C4-2B (cell line): ENCODE data around the gene TLCD3A.

ENCODE experiments used
- ZFX ChIP-seq: fragments of 450-650 bp; IDR thresholded peaks from 2 replicates; pipeline ENCODE4 v1.6.1; 2017
- TF ChIP-seq, protein P1 (sequence below): fragments of 450-650 bp; conservative IDR thresholded peaks from 2 replicates; pipeline ENCODE4 v1.5.1; 2017; ENCODE audit warnings: mild to moderate bottlenecking

DNA sequence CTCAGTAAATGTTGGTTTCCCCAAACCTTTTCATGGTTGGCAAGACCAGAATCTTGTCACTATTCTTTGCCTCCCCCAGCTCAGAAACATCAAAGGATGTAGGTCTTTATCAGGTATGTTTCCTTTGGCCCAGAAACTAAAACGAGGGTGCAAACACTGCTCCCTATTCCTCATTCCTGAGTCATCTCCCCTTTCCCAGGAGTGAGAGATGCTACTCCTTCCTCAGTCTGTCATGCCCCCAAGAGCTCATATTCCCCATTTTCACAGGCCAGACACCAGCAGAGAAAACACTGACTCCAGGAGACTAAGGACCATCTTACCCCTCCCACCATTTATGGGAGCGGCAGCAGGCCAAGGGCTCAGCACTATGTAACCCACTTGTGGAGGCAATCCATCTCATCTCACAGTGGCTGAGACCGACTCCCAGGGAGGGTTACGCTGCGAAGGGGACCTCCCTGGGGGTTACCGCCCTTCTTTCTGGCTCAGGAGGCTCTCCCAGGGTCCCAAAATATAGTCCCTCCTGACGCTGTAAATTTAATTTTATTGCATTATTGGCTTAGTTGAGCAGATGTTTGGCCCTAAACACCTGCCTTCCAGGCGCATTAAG, 18.1 kb downstream of the TLCD3A start:
- TF ChIP-seq, protein P1, sequence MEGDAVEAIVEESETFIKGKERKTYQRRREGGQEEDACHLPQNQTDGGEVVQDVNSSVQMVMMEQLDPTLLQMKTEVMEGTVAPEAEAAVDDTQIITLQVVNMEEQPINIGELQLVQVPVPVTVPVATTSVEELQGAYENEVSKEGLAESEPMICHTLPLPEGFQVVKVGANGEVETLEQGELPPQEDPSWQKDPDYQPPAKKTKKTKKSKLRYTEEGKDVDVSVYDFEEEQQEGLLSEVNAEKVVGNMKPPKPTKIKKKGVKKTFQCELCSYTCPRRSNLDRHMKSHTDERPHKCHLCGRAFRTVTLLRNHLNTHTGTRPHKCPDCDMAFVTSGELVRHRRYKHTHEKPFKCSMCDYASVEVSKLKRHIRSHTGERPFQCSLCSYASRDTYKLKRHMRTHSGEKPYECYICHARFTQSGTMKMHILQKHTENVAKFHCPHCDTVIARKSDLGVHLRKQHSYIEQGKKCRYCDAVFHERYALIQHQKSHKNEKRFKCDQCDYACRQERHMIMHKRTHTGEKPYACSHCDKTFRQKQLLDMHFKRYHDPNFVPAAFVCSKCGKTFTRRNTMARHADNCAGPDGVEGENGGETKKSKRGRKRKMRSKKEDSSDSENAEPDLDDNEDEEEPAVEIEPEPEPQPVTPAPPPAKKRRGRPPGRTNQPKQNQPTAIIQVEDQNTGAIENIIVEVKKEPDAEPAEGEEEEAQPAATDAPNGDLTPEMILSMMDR = no peak
- TF ChIP-seq ZFX = no peak
